Stimulated activated CD8-positive, alpha-beta memory T cell treated with anti-CD3 and anti-CD28 coated beads, Interleukin-12 subunit alpha, Interleukin-12 subunit beta, amount 100 ng/mL, for 1 hour (primary cell): ENCODE data around the gene THPO.

ENCODE experiments used
- DNase-seq: peaks from one replicate; pipeline ENCODE4 v3.0.0-alpha.2; 2020; ENCODE audit warnings: low read depth

THPO gene

GRCh38 chr3:184384856-184385422, 6.9 kb upstream of the THPO start:
- DNase-seq: no peak

- DNase-seq: no peak
These were observed 6.3 kb upstream of the THPO start for GRCh38 chr3:184384342-184384741.

GRCh38 chr3:184383033-184383740, 5.2 kb upstream of the THPO start:
- DNase-seq: no peak

- no peak for DNase-seq
These were observed 4.5 kb upstream of the THPO start for GRCh38 chr3:184382326-184383032.

GRCh38 chr3:184381261-184382224, 3.5 kb upstream of the THPO start:
- DNase-seq: no peak

GRCh38 chr3:184380627-184381260, 2.7 kb upstream of the THPO start:
- no peak for DNase-seq

GRCh38 chr3:184380185-184380626, 2.2 kb upstream of the THPO start:
- DNase-seq: no peak

- DNase-seq: no peak
These were observed 1.6 kb upstream of the THPO start, which contains the start of gene CHRD for GRCh38 chr3:184379358-184380184. CHRD (plus strand) TSS chr3:184380054; CDS start chr3:184380319, 265 bp downstream.

- no peak for DNase-seq
These were observed 797 bp upstream of the THPO start for GRCh38 chr3:184378651-184379357.

- no peak for DNase-seq
These were observed 633 bp downstream of the THPO start for GRCh38 chr3:184377374-184377773.

- no peak for DNase-seq
These were observed 2.1 kb downstream of the THPO start for GRCh38 chr3:184375747-184376461.

GRCh38 chr3:184373422-184373821, 4.6 kb downstream of the THPO start:
- no peak for DNase-seq

- DNase-seq: no peak
These were observed 5.1 kb downstream of the THPO start for GRCh38 chr3:184372911-184373310.

GRCh38 chr3:184372296-184372821, 5.6 kb downstream of the THPO start:
- no peak for DNase-seq

GRCh38 chr3:184371570-184372018, 6.4 kb downstream of the THPO start:
- peak; percentile 39 for DNase-seq

GRCh38 chr3:184368586-184369183, 9.3 kb downstream of the THPO start:
- no peak for DNase-seq

GRCh38 chr3:184368116-184368515, 9.9 kb downstream of the THPO start:
- DNase-seq: no peak

- no peak for DNase-seq
These were observed 11.3 kb downstream of the THPO start for GRCh38 chr3:184366619-184367289.
